Thoracic aorta (tissue), 2 donors: Measurements from ENCODE around the gene APPL2. TPM values are rescaled to one million over a fixed set of nuclear protein-coding genes. Genes with fewer than 3 reads are reported as not detected.

Experiments used
- ATAC-seq: fragments of 150-250 bp; one replicate; pipeline ENCODE4 v1.8.0; 2017; ENCODE audit warnings: low read depth; ENCODE audit not compliant: insufficient number of reproducible peaks, low FRiP score
- DNase-seq: peaks from one replicate; pipeline ENCODE4 v3.0.0-alpha.2; 2020; ENCODE audit warnings: low spot score
- H3K27ac ChIP-seq, 2 donors: fragments of 200-600 bp; sonication (generic); 1 replicate in 1 of 2; 2 replicates in 1 of 2; pipeline ENCODE4 v1.5.1; 2016; ENCODE audit warnings: mild to moderate bottlenecking in 2 of 2, moderate library complexity in 2 of 2
- H3K27me3 ChIP-seq: fragments of 200-600 bp; sonication (generic); replicated peaks from 2 replicates; pipeline ENCODE4 v1.6.0; 2016; ENCODE audit warnings: mild to moderate bottlenecking; ENCODE audit not compliant: insufficient read depth
- H3K36me3 ChIP-seq: fragments of 200-600 bp; sonication (generic); one replicate; pipeline ENCODE4 v1.5.1; 2016
- H3K4me1 ChIP-seq, 2 donors: fragments of 200-600 bp; sonication (generic); 1 replicate in 1 of 2; 2 replicates in 1 of 2; pipeline versions ENCODE4 v1.5.1 to v1.6.0; 2016; ENCODE audit warnings: low read depth in 2 of 2, mild to moderate bottlenecking in 1 of 2; ENCODE audit not compliant: control insufficient read depth in 1 of 2
- H3K4me3 ChIP-seq: fragments of 200-600 bp; sonication (generic); 2 replicates; pipeline ENCODE4 v1.5.1; 2016; ENCODE audit warnings: mild to moderate bottlenecking
- H3K9me3 ChIP-seq: fragments of 200-600 bp; sonication (generic); 2 replicates; pipeline ENCODE4 v1.5.1; 2016
- total RNA-seq, 2 donors: library from RNA; depleted of rRNA; stranded (reverse); fragments of >200 nt; gene quantifications; one replicate each; pipeline versions ENCODE4 v1.1.0 to v1.2.3, GENCODE V29; 2016
- TF ChIP-seq, protein P1 (sequence below): fragments of 200-600 bp; sonication (generic); IDR thresholded peaks from one replicate; pipeline ENCODE4 v1.5.1; 2019; ENCODE audit warnings: antibody characterized with exemption

APPL2 gene
- total RNA-seq, 2 donors from 2014 or later, result 38.2 to 60.9 TPM

DNA sequence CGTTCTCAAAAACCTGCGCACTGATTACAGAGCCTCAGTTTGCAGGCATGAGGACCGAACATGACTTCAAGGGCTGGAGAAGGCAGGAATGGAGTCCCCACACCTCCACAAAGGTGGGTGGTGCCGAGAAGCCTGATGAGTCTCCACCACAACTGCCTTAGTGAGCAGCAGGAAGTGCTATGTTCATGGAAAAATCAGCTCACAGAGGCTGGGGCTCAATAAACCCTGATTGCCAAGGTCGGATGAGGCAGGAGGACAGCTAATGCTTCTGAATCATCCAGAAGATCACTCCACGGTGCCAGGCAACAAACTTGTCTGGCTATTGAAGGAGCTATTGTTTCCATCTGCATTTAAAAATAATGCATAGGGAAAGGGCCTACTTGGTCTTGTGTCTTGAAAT, 31.1 kb downstream of the APPL2 start:
- TF ChIP-seq, protein P1, sequence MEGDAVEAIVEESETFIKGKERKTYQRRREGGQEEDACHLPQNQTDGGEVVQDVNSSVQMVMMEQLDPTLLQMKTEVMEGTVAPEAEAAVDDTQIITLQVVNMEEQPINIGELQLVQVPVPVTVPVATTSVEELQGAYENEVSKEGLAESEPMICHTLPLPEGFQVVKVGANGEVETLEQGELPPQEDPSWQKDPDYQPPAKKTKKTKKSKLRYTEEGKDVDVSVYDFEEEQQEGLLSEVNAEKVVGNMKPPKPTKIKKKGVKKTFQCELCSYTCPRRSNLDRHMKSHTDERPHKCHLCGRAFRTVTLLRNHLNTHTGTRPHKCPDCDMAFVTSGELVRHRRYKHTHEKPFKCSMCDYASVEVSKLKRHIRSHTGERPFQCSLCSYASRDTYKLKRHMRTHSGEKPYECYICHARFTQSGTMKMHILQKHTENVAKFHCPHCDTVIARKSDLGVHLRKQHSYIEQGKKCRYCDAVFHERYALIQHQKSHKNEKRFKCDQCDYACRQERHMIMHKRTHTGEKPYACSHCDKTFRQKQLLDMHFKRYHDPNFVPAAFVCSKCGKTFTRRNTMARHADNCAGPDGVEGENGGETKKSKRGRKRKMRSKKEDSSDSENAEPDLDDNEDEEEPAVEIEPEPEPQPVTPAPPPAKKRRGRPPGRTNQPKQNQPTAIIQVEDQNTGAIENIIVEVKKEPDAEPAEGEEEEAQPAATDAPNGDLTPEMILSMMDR, result no peak
- Histone ChIP-seq H3K36me3 (peaks cover 66% of the 10 kb centered on the region), H3K27me3 (no peaks in the 10 kb centered on the region), H3K4me3 (no peak overlapping the region), H3K4me1 (peaks cover 0 to 9% of the 10 kb centered on the region in 2 donors), H3K27ac (no peak overlapping the region), H3K9me3 (no peaks in the 10 kb centered on the region)
- DNase-seq (no peak), ATAC-seq (no peak)

DNA sequence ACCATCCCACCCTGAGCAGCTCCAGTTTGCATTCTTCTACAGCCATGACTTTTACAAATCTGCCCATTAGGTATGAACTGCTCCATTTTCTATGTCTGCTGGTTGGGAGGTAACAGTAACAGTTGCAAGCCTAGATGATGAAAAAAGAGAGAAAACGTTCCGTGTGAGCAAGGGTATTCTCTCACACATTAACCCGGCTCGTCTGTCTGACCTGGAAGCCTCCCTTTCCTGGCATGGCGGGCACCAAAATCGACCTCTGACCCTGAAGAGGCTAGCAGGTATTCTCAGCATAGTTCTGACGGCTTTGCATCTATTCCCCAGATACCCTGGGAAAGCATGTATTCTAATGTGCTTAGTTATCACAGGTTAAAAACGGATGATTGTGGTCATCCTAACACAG, 31.8 kb downstream of the APPL2 start:
- no peaks in the 10 kb centered on the region for H3K27me3 ChIP-seq
- no peak for ATAC-seq
- DNase-seq, result no peak
- no peak overlapping the region for H3K4me3 ChIP-seq
- H3K27ac ChIP-seq, result no peak overlapping the region
- peaks cover 62% of the 10 kb centered on the region for H3K36me3 ChIP-seq
- H3K4me1 ChIP-seq, result peaks cover 0 to 9% of the 10 kb centered on the region in 2 donors
- TF ChIP-seq, protein P1, result no peak
- H3K9me3 ChIP-seq, result no peaks in the 10 kb centered on the region

DNA sequence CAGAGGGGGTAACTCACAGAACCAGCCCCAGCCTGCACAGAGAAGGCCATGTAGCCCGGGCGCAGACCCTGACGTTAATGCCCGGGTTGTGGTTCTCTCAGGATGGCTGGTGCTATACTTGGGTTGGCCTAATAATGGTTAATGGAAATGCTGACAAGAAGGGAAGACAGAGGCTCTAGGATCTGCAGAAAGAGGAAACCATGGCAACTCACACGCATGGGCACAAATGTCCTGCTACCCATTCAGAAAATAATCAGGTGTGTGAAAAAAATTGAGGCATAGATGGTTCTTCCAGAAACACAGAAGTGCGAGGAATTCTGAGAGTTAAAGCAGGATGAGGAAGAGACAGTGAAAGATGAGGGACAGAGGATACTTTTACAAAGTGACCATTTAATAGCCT, 33.8 kb downstream of the APPL2 start:
- peaks cover 0 to 9% of the 10 kb centered on the region in 2 donors for H3K4me1 ChIP-seq
- no peak overlapping the region for H3K4me3 ChIP-seq
- TF ChIP-seq, protein P1, result no peak
- ATAC-seq (no peak), DNase-seq (no peak)
- no peaks in the 10 kb centered on the region for H3K27me3 ChIP-seq
- no peak overlapping the region for H3K27ac ChIP-seq
- peaks cover 56% of the 10 kb centered on the region for H3K36me3 ChIP-seq
- H3K9me3 ChIP-seq, result no peaks in the 10 kb centered on the region

DNA sequence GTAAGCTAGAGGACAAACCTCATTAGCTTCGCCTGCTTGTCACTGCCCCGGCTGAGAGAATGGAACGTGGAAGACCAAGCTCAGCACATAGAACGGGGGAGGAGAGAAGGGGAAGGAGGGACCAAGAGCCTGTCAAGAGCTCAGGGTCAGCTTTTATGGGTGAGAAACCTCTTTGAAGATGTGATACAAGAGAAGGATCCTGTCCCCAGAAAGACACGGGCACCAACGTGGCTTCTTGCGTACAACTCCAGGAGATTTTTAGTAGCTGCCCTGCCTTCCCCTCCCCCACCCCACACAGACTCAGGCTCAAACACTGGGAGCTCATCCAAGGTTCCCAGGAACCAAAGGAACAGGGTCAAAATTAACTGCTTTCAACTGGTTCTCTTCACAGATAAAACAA, 34.7 kb downstream of the APPL2 start:
- peaks cover 0 to 9% of the 10 kb centered on the region in 2 donors for H3K4me1 ChIP-seq
- H3K27ac ChIP-seq, result no peak overlapping the region
- DNase-seq, result no peak
- ATAC-seq, result no peak
- H3K27me3 ChIP-seq, result no peaks in the 10 kb centered on the region
- H3K4me3 ChIP-seq, result no peak overlapping the region
- no peaks in the 10 kb centered on the region for H3K9me3 ChIP-seq
- H3K36me3 ChIP-seq, result peaks cover 55% of the 10 kb centered on the region
- TF ChIP-seq, protein P1, result no peak

DNA sequence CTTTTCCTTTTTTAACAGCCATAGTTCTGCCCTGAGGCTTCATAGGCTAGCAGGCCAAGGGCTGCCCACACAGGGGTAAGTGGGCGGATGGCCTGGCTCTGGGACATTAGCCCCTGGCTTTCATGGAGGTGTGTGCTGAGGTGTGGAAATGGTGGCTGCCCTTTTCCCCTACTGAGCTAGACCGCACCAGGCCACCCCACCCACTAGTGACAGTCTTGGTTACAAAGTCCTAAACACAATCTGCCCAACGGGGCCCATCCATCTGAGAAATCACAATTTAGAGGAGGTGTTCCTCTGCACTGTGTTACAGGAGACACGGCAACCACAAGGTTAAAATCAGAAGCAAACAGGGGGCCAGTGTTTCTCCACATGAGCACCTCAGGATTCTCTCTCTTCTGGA, 35.6 kb downstream of the APPL2 start:
- no peaks in the 10 kb centered on the region for H3K9me3 ChIP-seq
- no peak overlapping the region for H3K27ac ChIP-seq
- H3K4me3 ChIP-seq, result no peak overlapping the region
- DNase-seq (no peak), ATAC-seq (no peak)
- H3K36me3 ChIP-seq, result peaks cover 55% of the 10 kb centered on the region
- H3K4me1 ChIP-seq, result peaks cover 0 to 9% of the 10 kb centered on the region in 2 donors
- no peaks in the 10 kb centered on the region for H3K27me3 ChIP-seq
- TF ChIP-seq, protein P1, result no peak
